ENCODE measurements around the gene APH1A. TPM values are rescaled to one million over a fixed set of nuclear protein-coding genes. Genes with fewer than 3 reads are reported as not detected.
"Not testable (repeated sequence)": the region's sequence is repeated elsewhere in the genome, so short reads cannot be mapped to it uniquely, and the experiment has no call there.

APH1A gene
- total RNA-seq, result 10 to 100 TPM; 33.2 to 96.7 (median 68.8) TPM

DNA sequence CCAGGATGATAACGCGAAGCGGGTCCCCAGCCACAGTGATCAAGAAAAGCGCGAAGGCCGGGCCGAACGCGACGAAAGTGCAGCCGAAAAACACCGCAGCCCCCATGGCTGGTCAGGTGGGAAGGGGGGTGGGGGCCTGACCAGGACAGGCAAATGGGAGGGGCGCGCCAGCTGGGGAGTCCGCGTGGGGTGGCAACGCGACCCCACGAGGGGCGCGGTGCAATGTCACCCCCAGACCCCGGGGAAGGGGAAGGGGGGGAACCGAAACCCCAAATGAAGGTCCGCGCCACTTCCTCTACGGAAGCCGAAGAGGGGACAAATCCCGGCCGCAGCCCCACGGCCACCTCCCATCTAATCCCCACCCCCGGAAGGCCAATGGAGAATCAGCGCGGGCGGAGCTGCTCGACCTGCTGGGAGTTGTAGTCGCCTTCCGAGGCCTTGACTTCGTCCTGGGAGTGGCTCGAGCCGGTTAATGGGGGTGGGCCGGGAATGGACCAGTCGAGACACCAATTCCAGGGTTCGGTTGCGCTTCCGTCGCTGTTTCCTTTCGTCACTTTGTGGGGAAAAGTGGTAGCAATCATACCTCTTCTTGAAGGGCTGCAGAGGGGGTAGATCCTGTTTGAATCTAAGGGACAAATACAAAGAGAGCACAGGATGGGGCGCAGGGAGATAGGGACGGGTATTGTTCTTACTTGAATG is at the start of gene APH1A:
Gene APH1A, minus strand, starts transcription at position 312 of the 699 bp plus-strand sequence. Its CDS starts 206 bp downstream, at position 106.
- intact Hi-C loops (cut with DNase I; ENCODE audit: low total_unique reads), result no loop called here
- Histone ChIP-seq H3K4me1 (no peaks in the 10 kb centered on the region), H3K36me3 (no peaks in the 10 kb centered on the region), H3K27ac (peak within 1 kb of the TSS; percentile 93), H3K9me3 (no peaks in the 10 kb centered on the region), H3K4me3 (peak within 1 kb of the TSS; percentile 94 to 98), H3K27me3 (no peaks in the 10 kb centered on the region)
- peak; percentile 94 to 96 for DNase-seq
- TF ChIP-seq POLR2A (IDR thresholded peaks at IDR 0.05) (peak; percentile 52 to 71), CTCF (IDR thresholded peaks at IDR 0.05) (peak in 2 of 4 experiments; percentile 5 to 26)

DNA sequence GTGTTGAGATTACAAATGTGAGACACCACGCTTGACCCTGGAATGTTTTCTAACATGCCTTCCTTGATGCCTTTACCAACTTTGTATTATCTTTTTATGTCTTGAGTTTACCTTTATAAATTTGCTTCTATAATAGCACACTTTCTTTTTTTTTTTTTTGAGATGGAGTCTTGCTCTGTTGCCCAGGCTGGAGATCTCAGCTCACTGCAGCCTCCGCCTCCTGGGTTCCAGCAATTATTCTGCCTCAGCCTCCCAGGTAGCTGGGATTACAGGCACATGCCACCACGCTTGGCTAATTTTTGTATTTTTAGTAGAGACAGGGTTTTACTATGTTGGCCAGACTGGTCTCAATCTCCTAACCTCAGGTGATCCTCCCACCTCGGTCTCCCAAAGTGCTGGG is 45.9 kb upstream of the APH1A start:
- H3K4me3 ChIP-seq; H3K9me3 ChIP-seq; H3K4me1 ChIP-seq; intact Hi-C loops (cut with DNase I; ENCODE audit: low total_unique reads); H3K27me3 ChIP-seq; DNase-seq; H3K27ac ChIP-seq; H3K36me3 ChIP-seq: not testable (repeated sequence)

DNA sequence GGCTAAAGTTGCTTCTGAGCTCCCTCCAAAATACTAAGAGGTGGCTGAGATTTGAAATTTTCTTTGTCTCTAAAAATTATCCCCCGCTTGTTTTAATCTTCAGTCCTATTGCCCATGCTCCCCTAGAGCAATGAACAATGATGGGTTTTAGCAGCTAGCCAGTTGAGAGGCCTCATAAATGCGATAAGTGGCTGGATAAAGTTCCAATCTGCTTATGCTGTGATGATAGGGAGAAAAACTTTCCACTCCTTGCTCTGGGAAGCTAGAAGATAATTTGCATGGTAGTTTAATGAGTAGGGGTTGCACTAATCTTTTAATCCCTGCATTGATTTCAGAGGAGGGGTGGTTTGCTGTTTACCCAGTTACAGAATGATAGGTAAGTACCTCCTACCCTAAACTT is 42.9 kb upstream of the APH1A start:
- no peak for DNase-seq
- H3K36me3 ChIP-seq, result no peaks in the 10 kb centered on the region
- intact Hi-C loops (cut with DNase I; ENCODE audit: low total_unique reads), result no loop called here
- H3K27ac ChIP-seq, result no peak overlapping the region
- TF ChIP-seq CTCF (IDR thresholded peaks at IDR 0.05) (no peak), POLR2A (IDR thresholded peaks at IDR 0.05) (no peak)
- no peak overlapping the region for H3K4me3 ChIP-seq
- H3K4me1 ChIP-seq, result no peaks in the 10 kb centered on the region
- no peaks in the 10 kb centered on the region for H3K9me3 ChIP-seq
- H3K27me3 ChIP-seq, result no peaks in the 10 kb centered on the region

- Histone ChIP-seq H3K9me3 (no peaks in the 10 kb centered on the region), H3K27me3 (no peaks in the 10 kb centered on the region), H3K27ac (no peak overlapping the region), H3K4me1 (no peaks in the 10 kb centered on the region), H3K36me3 (no peaks in the 10 kb centered on the region), H3K4me3 (no peak overlapping the region)
- no peak for DNase-seq
- intact Hi-C loops (cut with DNase I; ENCODE audit: low total_unique reads), result no loop called here
- TF ChIP-seq CTCF (IDR thresholded peaks at IDR 0.05) (no peak), POLR2A (IDR thresholded peaks at IDR 0.05) (no peak)
These were observed 41.1 kb upstream of the APH1A start for GRCh38 chr1:150309758-150310508.

GRCh38 chr1:150308585-150308984 is 39.8 kb upstream of the APH1A start:
- H3K4me3 ChIP-seq; DNase-seq; H3K27ac ChIP-seq; H3K36me3 ChIP-seq; H3K4me1 ChIP-seq; intact Hi-C loops (cut with DNase I; ENCODE audit: low total_unique reads); H3K27me3 ChIP-seq; H3K9me3 ChIP-seq: not testable (repeated sequence)

GRCh38 chr1:150302902-150303301 is 34.1 kb upstream of the APH1A start:
- no peak for TF ChIP-seq POLR2A (IDR thresholded peaks at IDR 0.05)
- TF ChIP-seq CTCF (IDR thresholded peaks at IDR 0.05), result no peak
- no peaks in the 10 kb centered on the region for H3K36me3 ChIP-seq
- no peak overlapping the region for H3K27ac ChIP-seq

More at GRCh38 chr1:150302902-150303301, 34.1 kb upstream of the APH1A start:
- intact Hi-C loops (cut with DNase I; ENCODE audit: low total_unique reads), result no loop called here
- H3K27me3 ChIP-seq, result no peaks in the 10 kb centered on the region
- no peaks in the 10 kb centered on the region for H3K9me3 ChIP-seq
- H3K4me1 ChIP-seq, result no peaks in the 10 kb centered on the region
- no peak for DNase-seq
- no peak overlapping the region for H3K4me3 ChIP-seq

All from uterus (tissue), 4 donors.